Fibroblast of the aortic adventitia (primary cell): Measurements from ENCODE around the gene GRIA3. TPM values are rescaled to one million over a fixed set of nuclear protein-coding genes. Genes with fewer than 3 reads are reported as not detected.

ENCODE experiments used
- DNase-seq: peaks from one replicate; pipeline ENCODE4 v3.0.0-alpha.2; 2010; ENCODE audit warnings: low read depth
- H3K4me3 ChIP-seq: 2 replicates; pipeline ENCODE4 v1.5.1; 2011; ENCODE audit warnings: low read depth, mild to moderate bottlenecking, control low read depth, low read length, moderate library complexity
- CTCF ChIP-seq: IDR thresholded peaks from 2 replicates; pipeline ENCODE4 v1.5.1; 2011; ENCODE audit warnings: mild to moderate bottlenecking, low read length, control low read depth, inconsistent platforms; ENCODE audit not compliant: insufficient read depth
- total RNA-seq: library from RNA; depleted of rRNA; stranded (reverse); fragments of >200 nt; gene quantifications from 2 replicates; pipeline ENCODE4 v1.2.3, GENCODE V29; 2012; ENCODE audit warnings: low replicate concordance

GRIA3 gene
- 9.7 and 10.1 TPM in 2 replicates for total RNA-seq

- H3K4me3 ChIP-seq: peak within 1 kb of the TSS; percentile 68
- no peak for TF ChIP-seq CTCF
- peak; percentile 58 for DNase-seq
Observed at GRCh38 chrX:123184219-123184865, at the start of gene GRIA3. Gene GRIA3, plus strand, starts transcription at chrX:123184278. Its CDS starts 258 bp downstream, at chrX:123184536.

- TF ChIP-seq CTCF: no peak
- DNase-seq: peak; percentile 72
- H3K4me3 ChIP-seq: no peak overlapping the region
Observed at GRCh38 chrX:123138473-123138872, 45.6 kb upstream of the GRIA3 start.

- TF ChIP-seq CTCF: no peak
- DNase-seq: no peak
- no peak overlapping the region for H3K4me3 ChIP-seq
Observed at GRCh38 chrX:123140454-123140853, 43.6 kb upstream of the GRIA3 start.

DNA sequence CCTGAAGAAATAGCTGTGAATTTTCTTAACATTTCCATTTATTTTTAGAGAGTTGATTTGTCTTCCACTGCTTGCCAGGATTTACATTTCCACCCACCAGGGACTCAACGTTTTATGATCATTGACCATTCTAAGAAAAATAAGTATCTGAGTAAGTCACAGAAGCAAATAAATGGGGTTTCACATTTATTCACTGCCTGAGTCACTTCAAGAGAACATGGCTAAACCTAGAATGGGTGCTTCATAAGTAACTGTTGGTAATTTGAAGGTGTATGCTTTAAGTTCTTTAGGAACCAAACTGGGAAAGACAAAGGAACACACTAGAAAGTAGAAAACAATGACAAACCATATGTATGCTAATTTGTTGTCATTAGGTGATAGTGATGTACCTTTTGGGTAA is 43.2 kb upstream of the GRIA3 start:
- no peak for TF ChIP-seq CTCF
- DNase-seq: no peak
- no peak overlapping the region for H3K4me3 ChIP-seq

DNA sequence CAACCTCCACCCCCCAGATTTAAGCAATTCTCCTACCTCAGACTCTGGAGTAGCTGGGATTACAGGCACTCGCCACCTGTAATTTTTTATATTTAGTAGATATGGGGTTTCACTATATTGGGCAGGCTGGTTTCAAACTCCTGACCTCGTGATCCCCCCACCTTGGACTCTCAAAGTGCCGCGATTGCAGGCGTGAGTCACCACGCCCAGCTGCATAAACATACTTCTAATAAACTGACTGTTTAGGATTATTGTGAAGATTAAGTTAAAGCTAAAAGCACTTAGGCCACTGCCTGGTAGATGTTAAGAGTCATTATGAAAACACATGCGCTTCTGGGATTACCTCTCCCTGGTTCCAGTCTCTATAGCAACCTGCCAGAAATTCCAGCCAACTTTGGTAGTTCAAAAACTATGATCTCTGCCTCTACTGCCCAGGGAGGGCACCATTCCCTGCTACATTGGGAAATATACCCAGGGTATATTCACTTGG is 30.2 kb upstream of the GRIA3 start:
- DNase-seq: no peak
- no peak overlapping the region for H3K4me3 ChIP-seq
- no peak for TF ChIP-seq CTCF

GRCh38 chrX:123155327-123155726 is 28.8 kb upstream of the GRIA3 start:
- no peak for TF ChIP-seq CTCF
- H3K4me3 ChIP-seq: no peak overlapping the region
- no peak for DNase-seq

- no peak for DNase-seq
- no peak for TF ChIP-seq CTCF
Observed at GRCh38 chrX:123157586-123157985, 26.5 kb upstream of the GRIA3 start.

More at GRCh38 chrX:123157586-123157985, 26.5 kb upstream of the GRIA3 start:
- H3K4me3 ChIP-seq: no peak overlapping the region
